Panc1 (cell line): ENCODE measurements around the gene BIVM. TPM values are rescaled to one million over a fixed set of nuclear protein-coding genes. Genes with fewer than 3 reads are reported as not detected.

Source experiments
- ATAC-seq: fragments of 200-7000 bp; cut with Tn5 transposase; 2 replicates; pipeline ENCODE4 v1.9.1; 2020; ENCODE audit warnings: mild to moderate bottlenecking, moderate library complexity
- BruUV-seq: library from RNA; stranded (reverse); fragments of 400-500 nt; replicated peaks from 2 replicates; lab custom pipeline; 2021; lab: Mats Ljungman, UMichigan
- CTCF ChIA-PET: fragments of 300-600 bp; sonication (Branson Sonifier 250); formaldehyde crosslinking; loops from one replicate; lab custom pipeline; 2022; ENCODE audit warnings: antibody characterized with exemption; lab: Charles Lee
- POLR2A ChIA-PET: fragments of 300-600 bp; sonication (Branson Sonifier 250); formaldehyde crosslinking; loops from one replicate; lab custom pipeline; 2022; ENCODE audit warnings: antibody characterized with exemption; lab: Charles Lee
- DNase-seq: peaks from one replicate; pipeline ENCODE4 v3.0.0-alpha.2; 2010; ENCODE audit warnings: low read depth, low spot score
- H3K27ac ChIP-seq: 2 replicates; pipeline ENCODE4 v1.5.1; 2011; ENCODE audit warnings: mild to moderate bottlenecking, low read length, inconsistent platforms
- H3K27me3 ChIP-seq: fragments of 200-500 bp; sonication (Bioruptor generic); 2 replicates; pipeline ENCODE4 v1.6.0; 2014; ENCODE audit warnings: low read length, inconsistent platforms; ENCODE audit not compliant: control insufficient read depth, insufficient read depth
- H3K36me3 ChIP-seq: fragments of 200-500 bp; sonication (Bioruptor generic); 2 replicates; pipeline ENCODE4 v1.5.1; 2014; ENCODE audit warnings: inconsistent platforms, mild to moderate bottlenecking, low read length, moderate library complexity; ENCODE audit not compliant: control insufficient read depth, insufficient read depth
- H3K4me1 ChIP-seq: 2 replicates; pipeline ENCODE4 v1.5.1; 2011; ENCODE audit warnings: inconsistent platforms, mild to moderate bottlenecking, low read length, moderate library complexity; ENCODE audit not compliant: control insufficient read depth, insufficient read depth
- H3K4me3 ChIP-seq, 2 experiments: 2 replicates each; pipeline ENCODE4 v1.5.1; 2011 to 2012; ENCODE audit warnings: low read depth in 2 of 2, low read length in 2 of 2, mild to moderate bottlenecking in 2 of 2, inconsistent platforms in 1 of 2, moderate library complexity in 1 of 2
- H3K9me3 ChIP-seq: fragments of 200-500 bp; sonication (Bioruptor generic); 2 replicates; pipeline ENCODE4 v1.5.1; 2014; ENCODE audit warnings: low read depth, mild to moderate bottlenecking, inconsistent platforms, low read length, moderate library complexity; ENCODE audit not compliant: control insufficient read depth, insufficient read depth
- CTCF ChIP-seq: fragments of 450-650 bp; IDR thresholded peaks from 2 replicates; pipeline ENCODE4 v1.5.1; 2017; ENCODE audit warnings: mild to moderate bottlenecking
- POLR2AphosphoS5 ChIP-seq: IDR thresholded peaks from 2 replicates; pipeline ENCODE4 v1.6.1; 2012; ENCODE audit warnings: mild to moderate bottlenecking, low read depth, low read length, moderate library complexity
- REST ChIP-seq, 2 experiments: IDR thresholded peaks; 2 replicates each; pipeline ENCODE4 v1.6.1; 2011 to 2012; ENCODE audit warnings: low read depth in 2 of 2, control low read depth in 1 of 2, low read length in 1 of 2, mild to moderate bottlenecking in 1 of 2, moderate library complexity in 1 of 2; ENCODE audit not compliant: insufficient read depth in 1 of 2
- SIN3A ChIP-seq: IDR thresholded peaks from 2 replicates; pipeline ENCODE4 v1.6.1; 2012; ENCODE audit warnings: low read depth, mild to moderate bottlenecking, low read length, moderate library complexity, borderline replicate concordance; ENCODE audit not compliant: insufficient read depth
- TCF7L2 ChIP-seq: IDR thresholded peaks from 2 replicates; pipeline ENCODE4 v1.6.1; 2011; ENCODE audit warnings: mild to moderate bottlenecking, low read depth, low read length, inconsistent platforms
- in situ Hi-C: cut with HindIII; loops from 2 replicates; pipeline ENCODE4 v1.10.0; 2016; ENCODE audit warnings: low sequenced_read_pairs, low pct_unique_long_range_greater_than_20kb
- intact Hi-C: fragments of 100-400 bp; cut with micrococcal nuclease; formaldehyde crosslinking; loops from one replicate; pipeline ENCODE4 v1.10.0; 2022; ENCODE audit not compliant: unreplicated experiment
- total RNA-seq: library from RNA; stranded (reverse); gene quantifications from one replicate; pipeline ENCODE4 v1.2.1, GENCODE V29; 2021; ENCODE audit not compliant: unreplicated experiment

Gene BIVM
- total RNA-seq, 1 experiment from 2014 or later = 10.5 TPM

- CTCF ChIA-PET = no interaction called here
- intact Hi-C loops = no loop called here
- in situ Hi-C loops = no loop called here
These were observed 17.8 kb downstream of the BIVM start for GRCh38 chr13:102816708-102817107.

GRCh38 chr13:102817241-102817640, 18.3 kb downstream of the BIVM start:
- ChIA-PET CTCF (no interaction called here), POLR2A (no interaction called here)
- no peak overlapping the region for H3K27ac ChIP-seq
- H3K9me3 ChIP-seq = no peaks in the 10 kb centered on the region
- TF ChIP-seq TCF7L2 (no peak), SIN3A (no peak), CTCF (no peak), REST (IDR thresholded peaks at IDR 0.05; ENCODE audit: insufficient read depth in 1 of 2, low read depth in 2 of 2, low read length in 1 of 2) (no peak), POLR2AphosphoS5 (no peak)
- no peak overlapping the region for H3K4me3 ChIP-seq
- intact Hi-C loops (no loop called here), in situ Hi-C loops (no loop called here)
- ATAC-seq = no peak
- no peak for DNase-seq
- H3K36me3 ChIP-seq = no peaks in the 10 kb centered on the region
- BruUV-seq = no TSS peak
- H3K27me3 ChIP-seq = no peaks in the 10 kb centered on the region
- H3K4me1 ChIP-seq = 0 out of 2 replicates have a peak, but pooled peaks cover 2% of the 10 kb centered on the region

More at GRCh38 chr13:102816708-102817107, 17.8 kb downstream of the BIVM start:
- H3K27me3 ChIP-seq = no peaks in the 10 kb centered on the region
- no peak for ATAC-seq
- H3K27ac ChIP-seq = no peak overlapping the region
- 0 out of 2 replicates have a peak, but pooled peaks cover 2% of the 10 kb centered on the region for H3K4me1 ChIP-seq
- no peaks in the 10 kb centered on the region for H3K9me3 ChIP-seq
- TF ChIP-seq CTCF = no peak
- BruUV-seq = no TSS peak
- H3K36me3 ChIP-seq = no peaks in the 10 kb centered on the region
- H3K4me3 ChIP-seq = no peak overlapping the region
- POLR2A ChIA-PET = no interaction called here
- no peak for DNase-seq
